Measurements from ENCODE around the gene ARAF. TPM values are rescaled to one million over a fixed set of nuclear protein-coding genes. Genes with fewer than 3 reads are reported as not detected.

Gene ARAF
- total RNA-seq, 1 donor from 2014 or later: 44.0 TPM

GRCh38 chrX:47573341-47574075, 12.5 kb downstream of the ARAF start:
- no peaks in the 10 kb centered on the region for H4K20me1 ChIP-seq (ENCODE audit: insufficient read depth, low read length)
- DNase-seq (ENCODE audit: low read depth) (peak; percentile 58), FAIRE-seq (no peak)
- no peaks in the 10 kb centered on the region for H3K9me3 ChIP-seq (ENCODE audit: insufficient read depth, low read depth, low read length)
- Mint-ChIP-seq H3K9me3 (ENCODE audit: unreplicated experiment) (no peaks in the 10 kb centered on the region), H3K4me1 (ENCODE audit: low read depth, unreplicated experiment) (peaks cover 20% of the 10 kb centered on the region), H3K36me3 (ENCODE audit: low read depth, unreplicated experiment) (peaks cover 6% of the 10 kb centered on the region), H3K27ac (ENCODE audit: unreplicated experiment) (peak overlapping the region; percentile 59), H3K27me3 (ENCODE audit: low read depth, unreplicated experiment) (no peaks in the 10 kb centered on the region), H3K4me3 (ENCODE audit: unreplicated experiment) (peak overlapping the region; percentile 65)
- no peak overlapping the region for H2AFZ ChIP-seq (ENCODE audit: low read depth, low read length)
- no peak for TF ChIP-seq EZH2 (IDR thresholded peaks at IDR 0.05; ENCODE audit: insufficient read depth, low read length)
- no peak for TF ChIP-seq CTCF (IDR thresholded peaks at IDR 0.05; ENCODE audit: insufficient read depth, low read depth, low read length)
- H3K27me3 ChIP-seq (ENCODE audit: insufficient read depth, low read length): no peaks in the 10 kb centered on the region
- peaks cover 9% of the 10 kb centered on the region for H3K4me1 ChIP-seq (ENCODE audit: insufficient read depth, low read length)
- H3K9ac ChIP-seq (ENCODE audit: low read length): peak overlapping the region; percentile 50
- no peak overlapping the region for H3K4me3 ChIP-seq (ENCODE audit: insufficient read depth, low read depth, low read length)
- H3K79me2 ChIP-seq (ENCODE audit: insufficient read depth, low read length): no peaks in the 10 kb centered on the region
- H3K36me3 ChIP-seq (ENCODE audit: insufficient read depth, low read length): peaks cover 4% of the 10 kb centered on the region
- H3K4me2 ChIP-seq (ENCODE audit: low read length): peak overlapping the region; percentile 69
- H3K27ac ChIP-seq (ENCODE audit: low read depth, low read length): peak overlapping the region; percentile 26

- peaks cover 4% of the 10 kb centered on the region for H3K36me3 ChIP-seq (ENCODE audit: insufficient read depth, low read length)
- peak overlapping the region; percentile 26 for H3K27ac ChIP-seq (ENCODE audit: low read depth, low read length)
- DNase-seq (ENCODE audit: low read depth) (no peak), FAIRE-seq (no peak)
- no peaks in the 10 kb centered on the region for H3K9me3 ChIP-seq (ENCODE audit: insufficient read depth, low read depth, low read length)
- no peaks in the 10 kb centered on the region for H3K79me2 ChIP-seq (ENCODE audit: insufficient read depth, low read length)
- no peak overlapping the region for H2AFZ ChIP-seq (ENCODE audit: low read depth, low read length)
- Mint-ChIP-seq H3K27ac (ENCODE audit: unreplicated experiment) (no peak overlapping the region), H3K9me3 (ENCODE audit: unreplicated experiment) (no peaks in the 10 kb centered on the region), H3K4me1 (ENCODE audit: low read depth, unreplicated experiment) (peaks cover 20% of the 10 kb centered on the region), H3K4me3 (ENCODE audit: unreplicated experiment) (no peak overlapping the region), H3K36me3 (ENCODE audit: low read depth, unreplicated experiment) (peaks cover 6% of the 10 kb centered on the region), H3K27me3 (ENCODE audit: low read depth, unreplicated experiment) (no peaks in the 10 kb centered on the region)
- peak overlapping the region; percentile 69 for H3K4me2 ChIP-seq (ENCODE audit: low read length)
- H4K20me1 ChIP-seq (ENCODE audit: insufficient read depth, low read length): no peaks in the 10 kb centered on the region
- H3K27me3 ChIP-seq (ENCODE audit: insufficient read depth, low read length): no peaks in the 10 kb centered on the region
- no peak overlapping the region for H3K4me3 ChIP-seq (ENCODE audit: insufficient read depth, low read depth, low read length)
- TF ChIP-seq CTCF (IDR thresholded peaks at IDR 0.05; ENCODE audit: insufficient read depth, low read depth, low read length) (no peak), EZH2 (IDR thresholded peaks at IDR 0.05; ENCODE audit: insufficient read depth, low read length) (no peak)
- H3K9ac ChIP-seq (ENCODE audit: low read length): peak overlapping the region; percentile 50
- peaks cover 14% of the 10 kb centered on the region for H3K4me1 ChIP-seq (ENCODE audit: insufficient read depth, low read length)
Observed at GRCh38 chrX:47574076-47574546, 13.1 kb downstream of the ARAF start.

All from astrocyte (in vitro differentiated cells and primary cell).